ENCODE data around the gene CACNG1.

DNA sequence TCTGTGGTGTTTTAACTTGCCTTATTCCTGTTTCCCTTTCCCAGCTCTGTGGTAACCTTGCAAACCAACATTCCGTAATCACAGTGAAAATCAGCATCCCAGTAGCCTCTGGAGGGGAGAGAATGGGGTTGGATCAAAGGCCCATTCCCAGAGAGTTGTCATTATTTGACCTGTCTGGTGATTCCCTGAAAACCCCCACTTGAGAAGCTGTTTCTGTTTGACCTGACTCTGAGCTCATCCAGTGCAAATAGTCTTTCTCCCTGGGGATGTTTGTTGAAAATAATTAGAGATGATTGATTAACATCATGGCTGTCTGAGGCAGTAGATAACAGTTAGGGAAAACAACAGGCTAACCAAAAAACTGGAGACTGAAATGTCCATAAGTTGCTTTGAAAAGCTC lies 3.0 kb downstream of the CACNG1 start:
- TF ChIP-seq CEBPB (IDR thresholded peaks at IDR 0.05) (no peak), POLR2AphosphoS2 (conservative IDR thresholded peaks at IDR 0.05; ENCODE audit: low read length) (no peak), BHLHE40 (IDR thresholded peaks at IDR 0.05; ENCODE audit: low read depth, low read length) (no peak), REST (IDR thresholded peaks at IDR 0.05) (no peak), RFX5 (IDR thresholded peaks at IDR 0.05) (no peak), EP300 (IDR thresholded peaks at IDR 0.05) (no peak)
- TF ChIP-seq, protein P1, sequence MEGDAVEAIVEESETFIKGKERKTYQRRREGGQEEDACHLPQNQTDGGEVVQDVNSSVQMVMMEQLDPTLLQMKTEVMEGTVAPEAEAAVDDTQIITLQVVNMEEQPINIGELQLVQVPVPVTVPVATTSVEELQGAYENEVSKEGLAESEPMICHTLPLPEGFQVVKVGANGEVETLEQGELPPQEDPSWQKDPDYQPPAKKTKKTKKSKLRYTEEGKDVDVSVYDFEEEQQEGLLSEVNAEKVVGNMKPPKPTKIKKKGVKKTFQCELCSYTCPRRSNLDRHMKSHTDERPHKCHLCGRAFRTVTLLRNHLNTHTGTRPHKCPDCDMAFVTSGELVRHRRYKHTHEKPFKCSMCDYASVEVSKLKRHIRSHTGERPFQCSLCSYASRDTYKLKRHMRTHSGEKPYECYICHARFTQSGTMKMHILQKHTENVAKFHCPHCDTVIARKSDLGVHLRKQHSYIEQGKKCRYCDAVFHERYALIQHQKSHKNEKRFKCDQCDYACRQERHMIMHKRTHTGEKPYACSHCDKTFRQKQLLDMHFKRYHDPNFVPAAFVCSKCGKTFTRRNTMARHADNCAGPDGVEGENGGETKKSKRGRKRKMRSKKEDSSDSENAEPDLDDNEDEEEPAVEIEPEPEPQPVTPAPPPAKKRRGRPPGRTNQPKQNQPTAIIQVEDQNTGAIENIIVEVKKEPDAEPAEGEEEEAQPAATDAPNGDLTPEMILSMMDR (IDR thresholded peaks at IDR 0.05): no peak

Measured in A549 (cell line).